ENCODE measurements around the gene OR14A16. TPM values are rescaled to one million over a fixed set of nuclear protein-coding genes. Genes with fewer than 3 reads are reported as not detected.

OR14A16 gene
- total and polyA plus RNA-seq, 2 of the 4 experiments (the other 2 are of a cell fraction) = not detected

- POLR2A ChIA-PET (ENCODE audit: unreplicated experiment) = no interaction called here
- H3K79me1 ChIP-seq (ENCODE audit: low read depth in 1 of 2, low read length in 2 of 2) = no peaks in the 10 kb centered on the region
- WGBS, 2 experiments (ENCODE audit: extremely low coverage in 2 of 2, insufficient read length in 1 of 2) = no CpG with 5 or more reads among the region's 7 CpGs
Observed at GRCh38 chr1:247848346-247848745, 24.4 kb upstream of the OR14A16 start.

More at GRCh38 chr1:247848346-247848745, 24.4 kb upstream of the OR14A16 start:
- no peak overlapping the region for H2AK9ac ChIP-seq (replicated peaks; ENCODE audit: low read depth, low read length, poor library complexity)
- TF ChIP-seq BHLHE40 (IDR thresholded peaks at IDR 0.05; ENCODE audit: low read depth, low read length) (no peak), SMC3 (IDR thresholded peaks at IDR 0.05; ENCODE audit: low read depth, low read length) (no peak), RCOR1 (IDR thresholded peaks at IDR 0.05; ENCODE audit: insufficient replicate concordance, low read length) (no peak), CTCF (conservative IDR thresholded peaks at IDR 0.05; ENCODE audit: low read depth, low read length) (no peak), ELK1 (IDR thresholded peaks at IDR 0.05; ENCODE audit: borderline replicate concordance, low read depth, low read length) (no peak), MXI1 (IDR thresholded peaks at IDR 0.05; ENCODE audit: borderline replicate concordance, low read depth, low read length) (no peak), POLR2A (IDR thresholded peaks at IDR 0.05; ENCODE audit: low read depth, low read length) (no peak), CEBPB (IDR thresholded peaks at IDR 0.05; ENCODE audit: low read depth, low read length) (no peak), CHD1 (IDR thresholded peaks at IDR 0.05; ENCODE audit: low read depth, low read length) (no peak), FOS (IDR thresholded peaks at IDR 0.05; ENCODE audit: low read depth, low read length) (no peak), MAFK (IDR thresholded peaks at IDR 0.05; ENCODE audit: low read depth, low read length) (no peak), NFE2L2 (IDR thresholded peaks at IDR 0.05; ENCODE audit: low read depth, low read length) (no peak), USF2 (IDR thresholded peaks at IDR 0.05; ENCODE audit: low read depth, low read length) (no peak), RFX5 (IDR thresholded peaks at IDR 0.05; ENCODE audit: low read depth, low read length) (no peak)
- no peak overlapping the region for H3K14ac ChIP-seq (replicated peaks; ENCODE audit: low read depth, low read length)
- no peaks in the 10 kb centered on the region for H3K27me3 ChIP-seq (ENCODE audit: control insufficient read depth, insufficient read depth, low read length)
- H3K18ac ChIP-seq (ENCODE audit: low read depth, low read length) = no peak overlapping the region
- H4K8ac ChIP-seq (ENCODE audit: low read depth in 2 of 2, low read length in 2 of 2) = no peak overlapping the region
- no peaks in the 10 kb centered on the region for H3K9me1 ChIP-seq (ENCODE audit: insufficient read depth, low read length)
- no peak overlapping the region for H3K4ac ChIP-seq (ENCODE audit: low read depth, low read length)
- no peak overlapping the region for H2BK5ac ChIP-seq (ENCODE audit: low read depth, low read length, poor library complexity, severe bottlenecking)
- peaks cover 16% of the 10 kb centered on the region; the same call in 1 of the 2 replicates for H3K9me3 ChIP-seq (ENCODE audit: control insufficient read depth, insufficient read depth, low read length)
- dilution Hi-C loops (cut with HindIII; ENCODE audit: low sequenced_read_pairs, unreplicated experiment) (no loop called here), in situ Hi-C loops (cut with MboI; ENCODE audit: low sequenced_read_pairs) (no loop called here), intact Hi-C loops (cut with micrococcal nuclease) (no loop called here)
- CTCF ChIA-PET = no interaction called here
- no peak for ATAC-seq (ENCODE audit: low read depth)
- H4K91ac ChIP-seq (ENCODE audit: insufficient read depth, low read depth, low read length) = no peak overlapping the region
- H3K27ac ChIP-seq (ENCODE audit: insufficient read depth, low read length) = no peak overlapping the region
- H3K4me3 ChIP-seq (ENCODE audit: insufficient read depth, low read depth, low read length) = no peak overlapping the region
- H2BK15ac ChIP-seq (ENCODE audit: low read depth, low read length) = no peak overlapping the region
- no peak overlapping the region for H2AFZ ChIP-seq (replicated peaks; ENCODE audit: low read length, poor library complexity)
- no peak overlapping the region for H3K9ac ChIP-seq (ENCODE audit: low read depth, low read length)
- H3K4me1 ChIP-seq (ENCODE audit: control insufficient read depth, insufficient read depth, low read length) = no peaks in the 10 kb centered on the region
- DNase-seq = no peak
- no peaks in the 10 kb centered on the region for H3K36me3 ChIP-seq (ENCODE audit: control insufficient read depth, insufficient read depth, low read length)
- H2BK20ac ChIP-seq (ENCODE audit: low read depth, low read length) = no peak overlapping the region
- no peak overlapping the region for H3K23ac ChIP-seq (ENCODE audit: low read depth, low read length)
- H3K4me2 ChIP-seq (ENCODE audit: low read depth, low read length) = no peak overlapping the region
- no peak overlapping the region for H4K5ac ChIP-seq (ENCODE audit: low read depth, low read length)
- no peak overlapping the region for H2AK5ac ChIP-seq (ENCODE audit: low read depth, low read length)
- no TSS peak for BruUV-seq (replicated peaks)
- H4K20me1 ChIP-seq (ENCODE audit: insufficient read depth, low read length) = no peaks in the 10 kb centered on the region
- H2BK120ac ChIP-seq (ENCODE audit: low read depth, low read length) = no peak overlapping the region
- H3K56ac ChIP-seq (ENCODE audit: extremely low read depth, insufficient read depth, low read length) = no peak overlapping the region

Data from IMR-90 (cell line).